Right lobe of liver (tissue), 6 donors: Measurements from ENCODE around the gene ELP2. TPM values are rescaled to one million over a fixed set of nuclear protein-coding genes. Genes with fewer than 3 reads are reported as not detected.
"Not testable (repeated sequence)": the region's sequence is repeated elsewhere in the genome, so short reads cannot be mapped to it uniquely, and the experiment has no call there.

Source experiments
- ATAC-seq, 4 donors: fragments of 200-7000 bp; cut with Tn5 transposase; one replicate each; pipeline ENCODE4 v1.9.1; 2020; ENCODE audit warnings: mild to moderate bottlenecking in 4 of 4, moderate library complexity in 4 of 4
- DNase-seq, 3 donors: peaks; one replicate each; pipeline ENCODE4 v3.0.0-alpha.2; 2020
- H3K27ac ChIP-seq, 3 donors: fragments of 200-600 bp; one replicate each; pipeline ENCODE4 v1.8.0; 2022
- H3K27me3 ChIP-seq, 2 donors: fragments of 200-600 bp; one replicate each; pipeline ENCODE4 v1.8.0; 2022
- H3K36me3 ChIP-seq, 4 donors: fragments of 200-600 bp; sonication (generic) in 1 of 4; one replicate each; pipeline versions ENCODE4 v1.5.1 to v1.8.0; 2017 to 2022; ENCODE audit warnings: control low read depth in 1 of 4
- H3K4me1 ChIP-seq, 4 donors: fragments of 200-600 bp; sonication (generic) in 1 of 4; one replicate each; pipeline versions ENCODE4 v1.5.1 to v1.8.0; 2017 to 2022; ENCODE audit warnings: control low read depth in 1 of 4
- H3K4me3 ChIP-seq, 3 donors: fragments of 200-600 bp; one replicate each; pipeline ENCODE4 v1.8.0; 2022
- H3K9me3 ChIP-seq, 4 donors: fragments of 200-600 bp; sonication (generic) in 1 of 4; one replicate each; pipeline versions ENCODE4 v1.5.1 to v1.8.0; 2017 to 2022; ENCODE audit warnings: control low read depth in 1 of 4
- CTCF ChIP-seq, 4 donors: fragments of 200-600 bp in 3 of 4; fragments of 450-650 bp in 1 of 4; IDR thresholded peaks; one replicate each; pipeline versions ENCODE4 v1.5.1 to v1.8.0; 2016 to 2022; ENCODE audit warnings: antibody characterized with exemption in 4 of 4, mild to moderate bottlenecking in 2 of 4
- POLR2A ChIP-seq: fragments of 450-650 bp; IDR thresholded peaks from one replicate; pipeline ENCODE4 v1.6.1; 2017; ENCODE audit warnings: antibody characterized with exemption, mild to moderate bottlenecking
- WGBS: methylation state at CpG from one replicate; pipeline ENCODE4 v1.1.6; 2018; ENCODE audit warnings: low coverage, low lambda C conversion rate; ENCODE audit not compliant: insufficient coverage; ENCODE audit errors: missing lambda C conversion rate; 5-methylcytosine and 5-hydroxymethylcytosine counted together
- intact Hi-C, 2 donors: fragments of 100-400 bp; cut with DNase I; formaldehyde crosslinking; loops; one replicate each; pipeline versions ENCODE4 v1.11.2 to v1.14.1; 2022
- total RNA-seq, 6 experiments: library from RNA; depleted of rRNA in 2 of 6; stranded (reverse); fragments of >200 nt in 2 of 6; fragmentation: NEBNext Ultra II Directional in 3 of 6; extraction: Animal tissue kit (Norgen Biotek cat#: 25700) in 3 of 6; gene quantifications; one replicate each; pipeline versions ENCODE4 v1.1.0 to v1.2.4, GENCODE V29; 2016 to 2023
- donor health status: DM: no; HTN: yes; CAD: no.
- donor health status: DM: no; HTN: no; CAD: no.
- donor health status: DM: no; HTN: no; CAD: no.
- donor health status: DM: no; HTN: yes; CAD: no.
- donor health status: DM: no; HTN: yes; CAD: no.

The ELP2 gene
- total RNA-seq, 6 experiments from 2014 or later, result 26.9 to 58.7 (median 50.3) TPM

GRCh38 chr18:36088256-36088655 lies 41.4 kb upstream of the ELP2 start:
- Histone ChIP-seq H3K27me3 (no peaks in the 10 kb centered on the region), H3K4me1 (no peaks in the 10 kb centered on the region), H3K36me3 (no peaks in the 10 kb centered on the region), H3K4me3 (no peak overlapping the region), H3K9me3 (no peaks in the 10 kb centered on the region), H3K27ac (no peak overlapping the region)
- intact Hi-C loops, result no loop called here
- 50% methylated on average over 2 of the region's 2 CpGs for WGBS
- TF ChIP-seq CTCF (IDR thresholded peaks at IDR 0.05), result no peak
- TF ChIP-seq POLR2A, result no peak
- DNase-seq (no peak), ATAC-seq (no peak)

DNA sequence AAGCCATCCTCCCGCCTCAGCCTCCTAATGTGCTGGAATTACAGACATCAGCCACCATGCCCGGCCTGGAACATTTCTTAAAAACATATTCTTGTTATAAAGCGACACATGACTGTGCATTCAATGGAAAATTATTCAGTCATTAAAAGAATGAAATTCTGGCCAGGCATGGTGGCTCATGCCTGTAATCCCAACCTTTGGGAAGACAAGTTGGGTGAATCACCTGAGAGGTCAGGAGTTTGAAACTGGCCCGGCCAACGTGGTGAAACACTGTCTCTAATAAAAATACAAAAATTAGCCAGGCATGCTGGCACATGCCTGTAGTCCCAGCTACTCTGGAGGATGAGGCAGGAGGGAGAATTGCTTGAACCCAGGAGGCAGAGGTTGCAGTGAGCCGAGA lies 40.7 kb upstream of the ELP2 start:
- Histone ChIP-seq H3K27ac (no peak overlapping the region), H3K9me3 (no peaks in the 10 kb centered on the region), H3K4me1 (no peaks in the 10 kb centered on the region), H3K36me3 (no peaks in the 10 kb centered on the region), H3K4me3 (no peak overlapping the region), H3K27me3 (no peaks in the 10 kb centered on the region)
- intact Hi-C loops, result no loop called here
- 76% methylated on average over 6 of the region's 6 CpGs for WGBS
- TF ChIP-seq POLR2A, result no peak
- no peak for ATAC-seq
- no peak for DNase-seq

DNA sequence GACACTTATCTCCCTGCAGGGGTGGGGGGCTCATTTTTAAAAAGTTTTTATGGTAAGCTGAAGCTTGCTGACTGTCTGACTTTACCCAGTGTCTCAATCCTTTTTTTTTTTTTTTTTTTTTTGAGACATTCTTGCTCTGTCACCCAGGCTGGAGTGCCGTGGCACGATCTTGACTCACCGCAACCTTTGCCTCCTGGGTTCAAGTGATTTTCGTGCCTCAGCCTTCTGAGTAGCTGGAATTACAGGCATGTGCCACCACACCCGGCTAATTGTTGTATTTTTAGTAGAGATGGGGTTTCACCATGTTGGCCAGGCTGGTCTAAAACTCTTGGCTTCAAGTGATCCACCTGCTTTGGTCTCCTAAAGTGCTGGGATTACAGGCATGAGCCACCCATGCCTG lies 37.6 kb upstream of the ELP2 start:
- H3K4me1 ChIP-seq, intact Hi-C loops, H3K27ac ChIP-seq, ATAC-seq, H3K9me3 ChIP-seq, H3K36me3 ChIP-seq, DNase-seq, H3K27me3 ChIP-seq, H3K4me3 ChIP-seq: not testable (repeated sequence)
- 76% methylated on average over 5 of the region's 5 CpGs for WGBS

DNA sequence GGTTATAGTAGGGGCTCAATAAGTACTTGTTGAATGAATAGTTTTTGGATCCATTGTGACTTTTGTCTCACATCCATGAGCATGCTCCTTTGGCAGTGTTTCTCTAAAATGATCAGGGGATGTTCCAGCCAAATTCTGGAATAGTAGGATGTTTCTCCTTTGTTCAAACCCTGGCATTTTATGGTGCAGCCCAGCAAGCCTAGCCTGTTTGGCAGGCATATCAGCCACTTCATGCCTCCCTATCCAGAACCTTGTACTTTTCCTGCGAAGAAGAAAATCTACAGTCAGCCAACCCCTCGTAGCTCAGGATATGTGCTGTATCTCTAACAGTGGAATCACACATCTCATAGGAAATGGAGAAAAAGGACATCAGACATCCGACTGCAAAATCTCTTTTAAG lies 35.3 kb upstream of the ELP2 start:
- Histone ChIP-seq H3K27me3 (no peaks in the 10 kb centered on the region), H3K9me3 (no peaks in the 10 kb centered on the region), H3K4me1 (no peaks in the 10 kb centered on the region), H3K27ac (no peak overlapping the region), H3K4me3 (no peak overlapping the region), H3K36me3 (no peaks in the 10 kb centered on the region)
- ATAC-seq (no peak), DNase-seq (no peak)
- intact Hi-C loops, result no loop called here
- 49% methylated on average over 3 of the region's 3 CpGs for WGBS
- TF ChIP-seq POLR2A, result no peak
- TF ChIP-seq CTCF (IDR thresholded peaks at IDR 0.05), result no peak

DNA sequence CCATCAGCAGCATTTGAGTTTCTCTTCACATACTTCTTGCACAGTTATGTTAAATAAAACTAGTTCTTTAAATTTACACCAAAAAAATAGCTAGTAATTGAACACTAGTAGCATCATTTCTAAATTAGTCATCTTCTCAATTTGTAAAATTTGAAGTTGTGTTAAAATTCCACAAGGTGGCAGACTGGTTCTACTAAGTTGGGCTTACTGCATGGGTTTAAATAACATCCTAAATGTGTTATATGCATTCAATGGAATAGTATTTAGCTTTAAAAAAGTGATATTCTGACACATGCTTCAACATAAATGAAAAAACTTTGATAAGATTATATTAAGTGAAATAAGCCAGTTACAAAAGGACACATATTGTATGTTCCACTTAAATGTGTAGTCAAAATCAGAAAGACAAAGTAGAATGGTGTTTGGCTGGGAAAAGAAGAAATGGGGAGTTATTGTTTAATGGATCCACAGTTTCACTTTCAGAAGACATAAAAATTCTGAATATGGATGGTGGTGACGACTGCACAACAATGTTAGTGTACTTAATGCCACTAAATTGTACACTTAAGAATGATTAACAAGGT lies 33.7 kb upstream of the ELP2 start:
- intact Hi-C loops, result loop anchor here in 1 of 2 donors (5.0 kb wide), 1 partner anchor 191 kb away; no protein-coding TSS in a partner anchor
- no peak overlapping the region for H3K27ac ChIP-seq
- no peaks in the 10 kb centered on the region for H3K9me3 ChIP-seq
- H3K4me3 ChIP-seq, result no peak overlapping the region
- no peaks in the 10 kb centered on the region for H3K27me3 ChIP-seq
- no peaks in the 10 kb centered on the region for H3K4me1 ChIP-seq
- TF ChIP-seq CTCF (IDR thresholded peaks at IDR 0.05) (peak; percentile 56 to 76 (median 62)), POLR2A (no peak)
- ATAC-seq, result peak; percentile 67 to 80 (median 70)
- no peak for DNase-seq
- WGBS, result 15% methylated on average over 1 of the region's 1 CpG
- H3K36me3 ChIP-seq, result no peaks in the 10 kb centered on the region

GRCh38 chr18:36096955-36097354 lies 32.7 kb upstream of the ELP2 start:
- H3K4me1 ChIP-seq, result no peaks in the 10 kb centered on the region
- TF ChIP-seq CTCF (IDR thresholded peaks at IDR 0.05) (no peak), POLR2A (no peak)
- intact Hi-C loops, result loop anchor here in 1 of 2 donors (5.0 kb wide), 1 partner anchor 190 kb away; no protein-coding TSS in a partner anchor
- no peaks in the 10 kb centered on the region for H3K9me3 ChIP-seq
- no peak overlapping the region for H3K4me3 ChIP-seq
- no peak overlapping the region for H3K27ac ChIP-seq
- ATAC-seq, result no peak
- H3K27me3 ChIP-seq, result no peaks in the 10 kb centered on the region
- no peak for DNase-seq
- no peaks in the 10 kb centered on the region for H3K36me3 ChIP-seq
